Parathyroid adenoma (tissue), 2 donors: ENCODE data around the gene FANCM.
"Not testable (repeated sequence)": the region's sequence is repeated elsewhere in the genome, so short reads cannot be mapped to it uniquely, and the experiment has no call there.

Experiments used
- H2AFZ ChIP-seq: fragments of 300-600 bp; sonication (generic); one replicate; pipeline ENCODE4 v1.7.0; 2017; ENCODE audit warnings: antibody characterized with exemption, mild to moderate bottlenecking
- H3K27ac ChIP-seq: fragments of 300-600 bp; sonication (generic); one replicate; pipeline ENCODE4 v1.7.0; 2017
- H3K27me3 ChIP-seq: fragments of 300-600 bp; sonication (generic); one replicate; pipeline ENCODE4 v1.7.0; 2017; ENCODE audit warnings: low read length; ENCODE audit not compliant: control insufficient read depth, insufficient read depth
- H3K36me3 ChIP-seq: fragments of 300-600 bp; sonication (generic); one replicate; pipeline ENCODE4 v1.7.0; 2017; ENCODE audit warnings: low read length; ENCODE audit not compliant: control insufficient read depth, insufficient read depth
- H3K4me1 ChIP-seq: fragments of 300-600 bp; sonication (generic); one replicate; pipeline ENCODE4 v1.7.0; 2017; ENCODE audit warnings: control low read depth
- H3K4me2 ChIP-seq: fragments of 300-600 bp; sonication (generic); one replicate; pipeline ENCODE4 v1.7.0; 2017; ENCODE audit warnings: low read length
- H3K4me3 ChIP-seq: fragments of 300-600 bp; sonication (generic); one replicate; pipeline ENCODE4 v1.7.0; 2017; ENCODE audit warnings: low read depth, low read length
- H3K79me2 ChIP-seq: fragments of 300-600 bp; sonication (generic); one replicate; pipeline ENCODE4 v1.7.0; 2017; ENCODE audit warnings: control low read depth
- H3K9ac ChIP-seq: fragments of 300-600 bp; sonication (generic); one replicate; pipeline ENCODE4 v1.7.0; 2017; ENCODE audit warnings: mild to moderate bottlenecking
- H3K9me3 ChIP-seq: fragments of 300-600 bp; sonication (generic); one replicate; pipeline ENCODE4 v1.7.0; 2017; ENCODE audit warnings: low read length; ENCODE audit not compliant: control insufficient read depth
- TF ChIP-seq, protein P1 (sequence below): fragments of 300-600 bp; sonication (generic); IDR thresholded peaks from one replicate; pipeline ENCODE4 v1.7.0; 2017; ENCODE audit warnings: antibody characterized with exemption, mild to moderate bottlenecking
- donor health status: primary hyperparathyroidism.

The FANCM gene

DNA sequence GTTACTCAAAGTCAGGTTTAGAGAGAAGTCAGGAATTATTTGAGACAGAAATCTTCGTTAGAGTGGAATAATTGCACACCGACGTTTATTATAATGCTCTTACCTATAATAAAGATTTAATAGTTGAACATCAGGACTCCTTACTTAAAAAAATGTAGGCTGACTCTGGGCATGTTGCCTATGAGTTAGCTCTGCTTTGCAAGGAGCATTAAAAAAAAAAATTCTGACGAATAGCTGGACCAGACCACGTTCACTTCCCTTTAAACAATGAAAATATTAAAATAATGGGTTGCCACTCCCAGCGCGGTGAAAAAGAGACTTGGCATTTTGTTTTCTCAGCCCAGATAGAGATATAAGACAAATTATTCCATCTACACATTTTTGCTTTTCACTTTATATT lies 574 bp upstream of the FANCM start:
- Histone ChIP-seq H3K4me1 (no peaks in the 10 kb centered on the region), H3K9me3 (no peaks in the 10 kb centered on the region), H3K4me3 (peak overlapping the region; percentile 90), H3K79me2 (peaks cover 10% of the 10 kb centered on the region), H3K9ac (no peak overlapping the region), H2AFZ (peak overlapping the region; percentile 85), H3K27me3 (no peaks in the 10 kb centered on the region), H3K27ac (peak overlapping the region; percentile 87), H3K4me2 (peak overlapping the region; percentile 95), H3K36me3 (no peaks in the 10 kb centered on the region)
- TF ChIP-seq, protein P1, sequence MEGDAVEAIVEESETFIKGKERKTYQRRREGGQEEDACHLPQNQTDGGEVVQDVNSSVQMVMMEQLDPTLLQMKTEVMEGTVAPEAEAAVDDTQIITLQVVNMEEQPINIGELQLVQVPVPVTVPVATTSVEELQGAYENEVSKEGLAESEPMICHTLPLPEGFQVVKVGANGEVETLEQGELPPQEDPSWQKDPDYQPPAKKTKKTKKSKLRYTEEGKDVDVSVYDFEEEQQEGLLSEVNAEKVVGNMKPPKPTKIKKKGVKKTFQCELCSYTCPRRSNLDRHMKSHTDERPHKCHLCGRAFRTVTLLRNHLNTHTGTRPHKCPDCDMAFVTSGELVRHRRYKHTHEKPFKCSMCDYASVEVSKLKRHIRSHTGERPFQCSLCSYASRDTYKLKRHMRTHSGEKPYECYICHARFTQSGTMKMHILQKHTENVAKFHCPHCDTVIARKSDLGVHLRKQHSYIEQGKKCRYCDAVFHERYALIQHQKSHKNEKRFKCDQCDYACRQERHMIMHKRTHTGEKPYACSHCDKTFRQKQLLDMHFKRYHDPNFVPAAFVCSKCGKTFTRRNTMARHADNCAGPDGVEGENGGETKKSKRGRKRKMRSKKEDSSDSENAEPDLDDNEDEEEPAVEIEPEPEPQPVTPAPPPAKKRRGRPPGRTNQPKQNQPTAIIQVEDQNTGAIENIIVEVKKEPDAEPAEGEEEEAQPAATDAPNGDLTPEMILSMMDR = no peak

DNA sequence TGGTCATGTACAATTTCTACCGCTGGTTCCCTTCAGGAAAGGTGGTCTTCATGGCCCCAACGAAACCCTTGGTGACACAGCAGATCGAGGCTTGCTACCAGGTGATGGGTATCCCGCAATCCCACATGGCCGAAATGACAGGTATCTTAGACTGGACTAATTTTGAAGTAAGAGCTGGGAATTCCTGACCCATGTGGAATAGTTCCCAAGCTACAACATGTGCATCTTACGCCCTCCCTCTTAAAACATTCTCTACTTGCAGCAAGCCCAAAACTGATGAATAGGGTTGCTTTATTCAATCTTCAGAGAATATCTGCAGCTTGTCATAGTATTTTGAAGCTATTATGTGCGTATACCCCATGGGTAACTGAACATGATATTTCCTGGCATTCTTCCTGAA lies 669 bp downstream of the FANCM start:
- Histone ChIP-seq H3K27me3 (no peaks in the 10 kb centered on the region), H3K9ac (no peak overlapping the region), H3K4me2 (peak overlapping the region; percentile 95), H3K4me3 (peak overlapping the region; percentile 90), H2AFZ (peak overlapping the region; percentile 85), H3K36me3 (no peaks in the 10 kb centered on the region), H3K9me3 (no peaks in the 10 kb centered on the region), H3K27ac (no peak overlapping the region), H3K79me2 (peaks cover 13% of the 10 kb centered on the region), H3K4me1 (no peaks in the 10 kb centered on the region)
- TF ChIP-seq, protein P1 = no peak

DNA sequence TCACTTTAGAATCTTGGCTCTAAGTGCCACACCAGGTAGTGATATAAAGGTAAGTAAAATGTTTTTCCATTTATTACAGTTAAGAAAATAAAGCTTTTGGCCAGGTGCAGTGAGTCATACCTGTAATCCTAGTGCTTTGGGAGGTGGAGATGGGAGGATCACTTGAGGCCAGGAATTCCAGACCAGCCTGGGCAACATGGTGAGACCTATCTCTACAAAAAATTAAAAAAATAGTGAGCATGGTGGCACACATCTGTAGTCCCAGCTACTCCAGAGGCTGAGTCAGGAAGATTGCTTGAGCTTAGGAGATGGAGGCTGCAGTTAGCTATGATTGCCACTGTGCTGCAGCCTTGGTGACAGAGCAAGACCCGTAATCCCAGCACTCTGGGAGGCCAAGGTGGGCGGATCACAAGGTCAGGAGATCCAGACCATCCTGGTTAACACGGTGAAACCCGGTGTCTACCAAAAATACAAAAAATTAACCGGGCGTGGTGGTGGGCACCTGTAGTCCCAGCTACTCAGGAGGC lies 5.0 kb downstream of the FANCM start:
- TF ChIP-seq, protein P1 = no peak
- H3K79me2 ChIP-seq = peaks cover 5% of the 10 kb centered on the region

DNA sequence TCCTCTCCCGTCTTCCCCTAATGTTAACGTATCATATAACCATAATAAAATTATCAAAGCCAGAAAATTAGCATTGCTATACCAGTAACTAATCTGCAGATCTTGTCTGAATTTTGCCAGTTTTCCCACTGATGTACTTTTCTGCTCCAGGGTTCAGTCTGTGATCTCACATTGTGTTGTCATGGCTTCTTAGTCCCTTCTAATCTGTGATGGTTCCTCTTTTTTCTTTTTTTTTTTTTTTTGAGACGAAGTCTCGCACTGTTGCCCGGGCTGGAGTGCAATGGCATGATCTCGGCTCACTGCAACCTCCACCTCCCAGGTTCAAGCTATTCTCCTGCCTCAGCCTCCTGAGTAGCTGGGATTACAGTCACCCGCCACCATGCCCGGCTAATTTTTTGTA lies 6.4 kb downstream of the FANCM start:
- not testable (repeated sequence) for H3K9me3 ChIP-seq, H3K27ac ChIP-seq, H3K4me3 ChIP-seq, H3K36me3 ChIP-seq, H3K4me2 ChIP-seq, H3K79me2 ChIP-seq, H3K4me1 ChIP-seq, H2AFZ ChIP-seq, H3K27me3 ChIP-seq, H3K9ac ChIP-seq

More for the DNA sequence above, 5.0 kb downstream of the FANCM start:
- Histone ChIP-seq H3K9me3 (no peaks in the 10 kb centered on the region), H3K27me3 (no peaks in the 10 kb centered on the region), H2AFZ (no peak overlapping the region), H3K9ac (no peak overlapping the region), H3K27ac (no peak overlapping the region), H3K4me2 (no peak overlapping the region), H3K4me3 (no peak overlapping the region), H3K4me1 (no peaks in the 10 kb centered on the region), H3K36me3 (no peaks in the 10 kb centered on the region)

DNA sequence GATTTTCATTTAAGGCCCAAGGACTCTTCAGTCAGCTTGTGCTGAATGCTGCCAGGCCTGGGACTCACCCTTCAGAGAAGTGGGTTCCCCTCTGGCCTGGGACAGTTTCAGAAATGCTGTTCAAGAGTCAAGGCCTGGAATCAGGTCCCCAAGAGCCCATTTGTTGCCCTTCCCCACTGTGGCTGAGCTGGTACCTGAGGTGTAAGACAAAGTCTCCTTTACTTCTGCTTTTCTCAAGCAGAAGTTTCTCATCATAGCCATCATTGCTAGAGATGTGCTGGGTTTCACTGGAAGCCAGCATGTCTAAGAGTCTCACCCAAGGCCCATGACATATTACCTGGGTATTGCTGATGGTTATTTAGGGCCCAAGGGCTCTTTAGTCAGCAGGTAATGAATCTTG lies 8.9 kb downstream of the FANCM start:
- H3K27me3 ChIP-seq = no peaks in the 10 kb centered on the region
- TF ChIP-seq, protein P1 = no peak
- H3K27ac ChIP-seq = no peak overlapping the region
- H3K36me3 ChIP-seq = no peaks in the 10 kb centered on the region
- H3K4me3 ChIP-seq = no peak overlapping the region
- peaks cover 5% of the 10 kb centered on the region for H3K79me2 ChIP-seq
- no peaks in the 10 kb centered on the region for H3K9me3 ChIP-seq
- no peaks in the 10 kb centered on the region for H3K4me1 ChIP-seq
- H3K4me2 ChIP-seq = no peak overlapping the region
- no peak overlapping the region for H3K9ac ChIP-seq
- H2AFZ ChIP-seq = no peak overlapping the region
